NOMO-1 treated with dmso at 0.1 percent for 144 hours (cell line): Measurements from ENCODE around the gene ACOT9.
"Not testable (repeated sequence)": the region's sequence is repeated elsewhere in the genome, so short reads cannot be mapped to it uniquely, and the experiment has no call there.

ENCODE experiments used
- DNase-seq: peaks from one replicate; lab custom pipeline; 2025; ENCODE audit not compliant: unreplicated experiment; lab: John Stamatoyannopoulos, UW

The ACOT9 gene

DNA sequence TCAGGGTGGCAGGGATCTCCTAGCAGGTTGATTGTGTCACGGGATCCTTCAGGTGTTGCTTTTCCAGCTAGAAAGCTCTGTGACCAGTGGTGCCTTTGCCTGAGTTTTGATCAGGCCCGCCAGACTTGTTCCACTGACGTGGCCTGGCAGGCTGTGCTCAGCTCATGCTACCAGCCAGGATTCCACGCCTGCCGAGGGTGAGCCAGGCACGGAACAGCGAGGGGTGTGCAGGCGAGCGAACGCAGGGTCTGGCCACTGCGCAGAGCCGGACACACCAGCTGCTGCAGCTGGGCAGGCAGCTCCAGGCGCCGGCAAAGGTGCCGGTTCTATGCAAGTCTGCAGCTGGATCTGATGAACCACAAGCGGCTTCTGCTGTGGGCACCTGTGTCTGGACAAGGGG, 22.8 kb upstream of the ACOT9 start:
- DNase-seq = no peak

DNA sequence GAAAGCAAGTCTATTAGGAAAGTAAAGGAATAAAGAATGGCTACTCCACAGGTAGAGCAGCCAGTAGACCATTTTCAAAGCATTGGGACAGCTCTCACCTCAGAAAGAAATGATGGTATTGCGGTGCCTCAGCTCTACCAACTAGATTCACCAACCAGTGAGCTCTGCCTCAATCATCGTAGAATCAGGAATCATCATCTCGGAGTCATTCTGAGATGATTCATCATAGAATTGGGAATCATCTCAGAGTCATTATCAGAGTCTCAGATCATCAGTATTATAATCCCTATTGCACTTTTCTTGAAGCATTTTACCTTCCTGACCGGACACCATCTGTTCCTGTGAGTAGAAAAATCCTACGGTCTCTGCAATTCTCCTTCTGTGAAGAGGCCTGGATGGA, 22.4 kb upstream of the ACOT9 start:
- DNase-seq = no peak

DNA sequence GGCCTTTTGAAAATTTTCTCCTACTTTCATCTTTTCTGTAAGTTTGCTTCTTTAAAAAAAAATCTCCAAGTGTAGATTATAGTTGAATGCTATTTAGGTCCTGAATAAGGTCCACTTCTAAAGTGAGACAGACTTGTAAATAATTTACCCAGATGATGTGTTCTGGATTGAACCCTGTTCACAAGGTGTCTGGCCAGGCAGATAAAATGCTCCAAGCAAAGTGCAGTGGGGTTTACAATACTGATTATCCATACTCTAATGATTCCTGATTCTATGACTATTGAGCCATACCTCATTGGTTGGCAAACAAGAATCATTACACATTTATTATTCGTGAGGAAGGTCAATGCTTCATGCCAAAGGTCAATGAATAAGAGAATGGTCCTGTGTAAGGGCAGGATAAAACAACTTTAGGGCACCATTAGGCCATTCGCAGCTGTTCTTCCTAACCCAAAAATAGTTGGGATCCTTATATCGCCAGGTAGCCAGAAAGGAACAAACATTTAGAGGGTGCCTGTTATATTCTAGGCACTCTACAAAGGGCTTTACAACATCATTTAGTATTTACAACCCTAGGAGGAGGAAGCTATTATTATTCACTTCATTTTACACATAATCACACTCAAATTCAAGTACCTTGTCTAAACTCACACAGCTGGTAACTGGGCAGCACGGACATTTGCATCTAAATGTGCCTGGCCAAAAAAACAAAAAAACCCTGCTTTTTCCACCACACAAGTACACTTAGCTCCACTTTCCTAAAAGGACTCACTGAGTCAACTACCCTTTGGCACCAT, 21.3 kb upstream of the ACOT9 start:
- DNase-seq = no peak

DNA sequence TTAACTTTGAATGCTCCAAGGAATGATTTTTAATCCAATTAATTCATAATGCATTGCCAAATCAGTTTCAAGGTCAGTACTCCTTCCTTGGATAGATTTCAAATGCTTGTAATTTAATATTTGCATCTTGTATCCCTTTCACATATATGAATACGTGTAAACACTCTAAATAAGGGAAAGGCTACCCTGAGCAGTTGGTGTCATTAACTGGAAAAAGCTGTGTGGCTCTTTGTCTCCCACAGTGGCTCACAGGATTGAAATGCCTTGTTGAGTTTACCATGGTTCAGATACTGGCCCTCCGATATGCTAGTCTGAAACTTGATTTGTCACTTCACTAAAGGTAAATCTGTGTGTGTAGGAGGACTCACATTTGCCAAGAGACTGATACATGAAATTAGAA, 16.7 kb upstream of the ACOT9 start:
- DNase-seq = no peak

DNA sequence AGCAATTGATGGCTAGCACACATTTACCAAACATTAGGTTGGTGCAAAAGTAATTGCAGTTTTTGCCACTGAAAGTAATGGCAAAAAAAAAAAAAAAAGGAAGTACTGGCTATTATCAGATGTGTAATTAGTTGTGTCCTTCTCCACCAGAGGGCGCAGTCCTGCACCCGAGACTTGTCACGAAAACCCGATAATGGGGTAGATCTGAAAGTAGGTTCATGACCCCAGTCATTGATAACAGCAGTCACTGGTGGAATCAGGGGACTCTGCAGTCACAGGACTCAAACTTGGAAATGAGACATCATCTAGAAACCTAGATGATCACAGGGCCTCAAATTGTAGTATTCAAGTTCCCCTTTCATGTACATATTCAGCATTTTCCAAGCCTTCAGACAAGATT, 13.1 kb upstream of the ACOT9 start:
- DNase-seq = peak; percentile 18

DNA sequence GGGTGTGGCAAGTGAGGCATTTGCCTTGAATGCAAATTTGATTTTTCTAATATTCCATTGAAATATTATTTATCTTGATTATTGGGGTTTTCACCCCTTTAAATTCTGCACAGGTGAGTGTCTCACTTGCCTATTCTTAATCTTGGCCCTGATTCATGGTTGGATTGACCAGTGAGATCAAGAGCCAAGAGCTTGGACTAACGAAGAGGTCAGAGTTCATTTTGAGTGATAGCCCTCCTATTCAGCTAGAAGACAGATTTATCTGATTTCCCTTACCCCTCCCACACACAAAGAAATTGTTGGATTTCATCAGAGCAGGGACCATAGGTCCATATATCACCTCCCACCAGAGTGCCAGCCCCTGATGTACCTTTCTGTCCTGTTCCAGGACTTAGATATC, 11.6 kb upstream of the ACOT9 start:
- DNase-seq = no peak

DNA sequence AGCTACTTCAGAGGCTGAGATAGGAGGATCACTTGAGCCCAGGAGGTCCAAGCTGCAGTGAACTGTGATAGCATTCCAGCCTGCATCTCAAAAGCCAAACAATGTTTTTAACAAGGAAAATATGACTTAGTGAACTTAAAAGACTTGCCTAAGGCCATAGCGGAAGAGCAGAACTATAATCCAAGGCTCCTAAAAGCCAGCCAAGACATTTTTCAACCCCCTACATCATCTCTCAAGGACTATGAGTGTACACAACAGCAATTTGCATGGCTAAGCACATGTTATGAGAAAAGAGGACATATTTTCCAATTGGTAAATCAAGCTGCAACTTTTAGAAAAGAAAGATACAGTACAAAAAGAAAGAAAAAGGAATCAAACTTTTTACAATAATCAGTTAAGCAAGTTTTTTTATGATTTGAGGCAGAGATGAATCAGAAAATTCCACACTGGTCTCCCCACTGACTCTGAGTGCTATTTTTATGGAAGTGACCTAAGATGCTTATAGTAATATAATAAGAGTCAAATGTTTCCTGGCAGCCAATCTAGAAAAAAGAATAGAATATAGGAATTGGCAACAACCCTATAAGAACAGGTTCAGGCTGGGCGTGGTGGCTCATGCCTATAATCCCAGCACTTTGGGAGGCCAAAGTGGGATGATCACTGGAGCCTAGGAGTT, 9.8 kb upstream of the ACOT9 start:
- no peak for DNase-seq

DNA sequence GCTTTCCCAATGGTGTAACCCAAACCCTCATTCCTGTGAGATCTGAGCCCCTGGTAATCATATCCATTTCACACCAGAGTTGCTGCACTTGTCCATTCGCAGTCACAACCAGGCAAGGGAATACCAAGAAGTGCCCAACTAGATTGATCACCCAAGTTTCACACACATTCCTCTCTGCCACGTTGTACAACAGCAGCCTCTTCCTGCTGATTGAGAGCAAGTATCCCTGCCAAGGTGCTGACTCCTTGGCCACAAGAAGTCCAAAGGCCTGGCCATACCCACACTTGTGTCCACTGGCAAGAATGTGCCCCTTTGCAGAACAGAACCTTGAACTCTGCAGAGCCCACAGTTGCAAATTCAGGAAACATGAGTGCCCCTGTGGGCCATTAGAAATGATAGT, 6.5 kb upstream of the ACOT9 start:
- no peak for DNase-seq

DNA sequence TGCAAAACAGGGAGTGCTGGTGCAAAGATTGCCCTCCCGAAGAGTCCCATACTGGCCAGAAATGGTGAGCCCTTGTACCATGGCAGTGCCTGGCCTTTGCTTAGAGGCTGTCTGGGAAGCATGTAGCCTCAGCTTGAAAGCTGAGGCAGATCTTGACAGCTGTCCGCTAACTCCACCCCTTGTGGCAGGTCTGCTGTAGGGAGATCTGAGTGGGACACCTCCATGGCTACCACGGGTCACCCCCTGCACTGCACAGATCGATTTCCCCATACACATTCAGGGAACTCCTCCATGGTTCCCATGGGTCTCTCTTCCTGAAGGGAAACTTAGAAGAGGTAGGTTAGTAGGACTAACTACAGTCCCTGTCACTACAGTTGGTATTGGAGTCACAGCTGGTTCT, 6.1 kb upstream of the ACOT9 start:
- DNase-seq = no peak

DNA sequence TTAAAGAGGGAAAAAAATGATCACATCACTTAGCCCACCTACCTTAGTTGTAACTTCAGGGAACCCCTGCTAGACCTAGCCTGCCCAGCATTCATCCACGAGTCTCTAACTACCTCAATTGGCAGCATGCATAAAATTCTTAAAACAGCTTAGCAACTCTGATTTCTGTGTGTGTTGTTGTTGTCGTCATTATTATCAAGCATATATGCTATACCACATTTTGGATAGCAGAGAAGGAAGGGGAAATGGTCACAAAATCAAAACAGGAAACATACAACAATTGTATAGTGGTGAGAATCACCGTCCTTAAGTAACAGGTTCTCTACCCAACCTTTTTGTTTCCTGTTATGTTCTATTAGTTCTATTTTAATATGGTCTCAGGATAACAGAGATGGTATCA, 2.7 kb upstream of the ACOT9 start:
- DNase-seq = no peak

DNA sequence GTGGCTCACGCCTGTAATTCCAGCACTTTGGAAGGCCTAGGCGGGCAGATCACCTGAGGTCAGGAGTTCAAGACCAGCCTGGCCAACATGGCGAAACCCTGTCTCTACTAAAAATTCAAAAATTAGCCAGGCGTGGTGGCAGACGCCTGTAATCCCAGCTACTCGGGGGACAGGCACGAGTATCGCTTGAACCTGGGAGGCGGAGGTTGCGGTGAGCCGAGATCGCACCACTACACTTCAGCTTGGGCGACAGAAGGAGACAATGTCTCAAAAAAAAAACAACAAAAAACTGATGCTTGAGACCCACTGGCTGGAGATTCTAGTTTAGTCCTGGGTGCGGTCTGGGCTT, 521 bp upstream of the ACOT9 start:
- DNase-seq = not testable (repeated sequence)

DNA sequence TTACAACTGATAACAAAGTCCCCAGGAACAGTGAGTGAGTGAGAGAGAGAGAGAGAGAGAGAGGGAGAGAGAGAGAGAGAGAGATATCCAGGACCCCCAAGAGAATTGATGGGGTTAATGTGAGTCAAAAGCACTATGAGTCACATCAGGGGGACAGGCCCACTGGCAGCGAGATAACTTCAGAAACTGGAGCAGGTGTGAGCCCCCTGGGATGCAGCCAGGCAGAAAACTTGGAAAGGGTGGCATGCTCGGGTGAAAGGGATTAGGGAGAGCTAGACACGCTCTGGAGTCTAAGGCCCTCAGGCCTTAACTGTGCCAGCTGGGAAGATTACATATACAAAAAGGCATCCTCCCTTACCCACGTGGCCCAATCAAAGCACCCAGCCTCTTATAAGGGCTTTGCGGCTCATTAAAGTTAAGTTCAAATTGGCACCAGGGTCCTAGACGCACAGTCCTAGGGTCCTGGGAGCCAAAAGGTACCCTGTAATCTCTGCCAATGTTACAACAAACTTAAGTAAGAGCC, 841 bp downstream of the ACOT9 start:
- no peak for DNase-seq

DNA sequence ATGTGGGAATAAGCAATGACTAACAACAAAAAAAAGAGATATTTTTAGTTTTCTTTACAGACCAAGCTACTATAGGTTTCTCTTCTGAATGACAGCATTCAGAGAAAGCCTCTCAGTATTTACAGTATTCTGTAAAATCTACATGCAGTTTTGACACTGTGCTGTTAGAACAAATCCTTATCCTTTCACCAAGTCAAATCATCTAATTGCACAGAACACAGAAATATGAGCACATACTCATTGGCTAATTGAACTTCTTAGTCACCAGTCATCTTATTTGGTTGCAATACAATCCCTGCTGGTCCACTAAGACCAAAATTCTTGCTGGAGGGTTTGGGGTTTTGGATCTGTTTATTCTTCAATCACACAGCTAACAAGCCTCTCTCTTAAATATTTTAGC, 5.7 kb downstream of the ACOT9 start:
- DNase-seq = no peak

DNA sequence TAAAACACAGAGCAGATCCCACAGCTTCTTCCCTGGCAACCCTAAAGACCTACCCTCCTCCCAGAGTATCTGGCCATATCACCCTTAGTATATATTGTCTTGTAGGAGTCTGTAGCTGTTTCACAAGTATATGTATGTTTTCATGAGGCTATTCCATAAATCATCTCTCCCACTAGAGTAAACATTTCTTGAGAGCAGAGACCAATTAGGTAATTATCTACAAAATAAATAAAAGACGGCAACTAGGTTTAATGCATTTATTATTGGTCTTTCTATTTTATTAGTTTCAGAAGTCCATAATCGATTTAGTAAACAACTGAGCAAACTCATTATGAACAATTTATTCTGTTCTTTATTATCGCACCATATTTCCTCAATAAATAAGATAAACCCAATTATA, 7.0 kb downstream of the ACOT9 start:
- DNase-seq = no peak

DNA sequence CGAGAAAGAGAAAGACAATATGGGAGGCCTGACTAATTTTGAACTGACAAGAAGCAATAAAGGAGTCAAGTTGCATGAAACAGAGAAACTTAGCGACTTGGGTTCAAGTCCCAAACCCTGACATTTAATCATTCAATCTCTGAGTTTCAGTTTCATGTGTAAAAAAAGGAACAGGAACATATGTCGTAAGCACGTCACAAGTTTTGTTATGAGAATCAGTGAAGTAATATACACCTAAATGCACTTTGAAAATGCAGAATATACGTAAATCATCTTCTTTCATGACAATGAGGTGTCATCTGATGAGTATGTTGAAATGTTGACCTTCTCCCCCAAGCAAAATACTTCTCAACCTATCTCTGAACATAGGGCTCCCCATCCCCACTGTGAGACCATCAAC, 10.4 kb downstream of the ACOT9 start:
- DNase-seq = no peak

DNA sequence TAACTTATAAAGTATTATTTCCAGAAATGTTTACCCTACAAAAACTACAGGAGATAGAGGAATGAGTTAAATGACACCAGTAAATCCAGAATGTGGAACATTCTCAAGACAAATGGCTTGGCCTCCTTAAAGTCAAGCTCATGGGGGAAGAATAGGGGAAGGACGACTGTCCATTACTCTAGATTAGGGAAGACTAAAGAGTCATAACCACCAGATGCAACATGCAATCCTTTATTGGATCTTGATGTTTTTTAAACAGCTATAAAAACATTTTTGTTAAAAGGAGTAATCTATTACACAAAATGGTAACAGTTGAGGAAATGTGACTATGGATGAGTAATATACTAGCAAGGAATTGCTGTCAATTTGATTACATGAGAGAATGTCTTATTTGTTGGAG, 11.1 kb downstream of the ACOT9 start:
- DNase-seq = no peak

DNA sequence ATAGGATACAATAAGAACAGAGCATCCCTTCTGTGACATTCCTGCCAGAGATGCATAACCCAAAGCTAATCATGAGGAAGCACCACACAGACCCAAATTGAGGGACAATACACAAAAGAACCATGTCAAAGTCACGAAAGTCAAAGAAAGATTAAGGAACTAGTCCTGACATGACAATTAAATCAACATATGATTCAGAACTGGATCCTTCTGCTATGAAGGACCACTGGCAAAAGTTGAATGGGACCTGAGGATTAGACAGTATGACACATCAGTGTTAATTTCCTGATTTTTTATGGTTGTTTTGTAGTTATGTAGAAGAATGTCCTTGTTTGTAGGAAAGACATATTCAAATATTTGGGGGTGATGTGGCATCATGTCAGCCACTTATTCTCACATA, 13.9 kb downstream of the ACOT9 start:
- DNase-seq = no peak

DNA sequence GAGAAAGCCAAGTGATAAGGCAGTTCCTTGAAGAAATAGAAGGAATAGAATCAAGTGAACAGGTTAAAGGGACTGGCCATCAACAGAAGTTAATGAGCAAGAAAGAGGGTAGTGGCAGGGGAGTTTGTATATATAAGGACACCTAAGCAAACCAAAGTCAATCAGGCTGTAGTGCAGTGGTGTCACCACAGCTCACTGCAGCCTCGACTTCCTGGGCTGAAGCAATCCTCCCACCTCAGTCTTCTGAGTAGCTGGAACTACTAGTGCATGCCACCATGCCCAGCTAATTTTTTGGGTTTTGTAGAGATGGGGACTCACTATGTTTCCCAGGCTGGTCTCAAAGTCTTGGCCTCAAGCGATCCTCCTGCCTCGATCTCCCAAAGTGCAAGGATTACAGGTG, 15.9 kb downstream of the ACOT9 start:
- no peak for DNase-seq

DNA sequence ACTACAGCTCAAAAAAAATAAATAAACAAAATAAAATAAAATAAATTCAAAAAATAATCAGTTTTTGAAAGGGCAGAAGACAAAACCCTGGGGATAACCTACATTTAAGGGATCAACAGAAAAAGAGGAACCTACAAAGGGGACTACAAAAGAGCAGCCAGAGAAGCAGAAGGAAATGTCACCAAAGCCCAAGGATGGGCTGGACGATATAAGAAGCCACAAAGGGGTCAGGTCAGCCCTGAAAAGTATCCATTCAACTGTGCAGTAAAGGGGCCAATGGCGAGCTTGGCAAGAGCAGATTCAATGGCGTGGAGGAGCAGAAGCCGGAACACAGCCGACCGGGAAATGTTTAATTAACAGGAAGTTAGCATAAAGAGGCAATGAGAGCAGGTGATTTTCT, 16.9 kb downstream of the ACOT9 start:
- peak; percentile 45 for DNase-seq

DNA sequence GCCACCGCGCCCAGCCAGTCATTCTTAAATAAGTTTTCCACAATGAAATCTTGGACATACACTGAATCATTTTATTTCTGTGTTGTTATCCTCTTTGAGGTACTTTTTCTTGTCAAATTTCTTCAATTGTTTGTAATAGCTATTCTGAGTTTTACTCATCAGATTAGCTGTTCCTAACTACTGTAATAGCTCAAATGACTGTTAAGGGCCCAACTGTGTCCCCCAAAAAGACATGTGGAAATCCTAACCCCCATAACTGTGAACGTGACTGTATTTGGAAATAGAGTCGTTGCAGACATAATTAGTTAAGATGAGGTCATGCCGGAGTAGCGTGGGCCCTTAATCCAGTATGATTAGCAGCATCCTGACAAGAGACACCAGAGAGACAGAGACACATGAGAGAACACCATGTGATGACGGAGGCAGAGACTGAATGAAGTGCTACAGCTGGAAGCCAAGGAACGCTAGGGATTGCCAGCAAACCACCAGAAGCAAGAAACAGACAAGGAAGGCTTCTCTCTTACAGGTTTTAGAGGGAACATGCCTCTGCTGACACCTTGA, 22.9 kb downstream of the ACOT9 start:
- DNase-seq = no peak

DNA sequence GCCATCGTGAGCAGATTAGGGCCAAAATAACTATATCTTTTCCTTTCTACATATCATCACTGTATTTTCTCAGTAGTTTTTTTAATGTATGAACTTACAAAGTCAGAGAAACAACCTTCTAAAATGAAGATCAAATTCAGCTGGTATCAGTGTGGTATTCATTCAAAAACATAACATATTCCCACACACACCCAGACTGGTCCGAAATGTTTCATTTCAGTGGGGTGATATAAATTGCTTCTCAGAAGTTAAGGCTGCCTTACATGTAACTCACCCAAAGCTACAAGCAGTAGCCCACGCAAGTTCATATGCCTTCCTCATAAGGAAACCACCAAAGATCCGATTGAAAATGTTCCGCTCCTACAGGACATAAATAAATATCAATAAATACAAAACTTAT, 37.8 kb downstream of the ACOT9 start:
- no peak for DNase-seq

DNA sequence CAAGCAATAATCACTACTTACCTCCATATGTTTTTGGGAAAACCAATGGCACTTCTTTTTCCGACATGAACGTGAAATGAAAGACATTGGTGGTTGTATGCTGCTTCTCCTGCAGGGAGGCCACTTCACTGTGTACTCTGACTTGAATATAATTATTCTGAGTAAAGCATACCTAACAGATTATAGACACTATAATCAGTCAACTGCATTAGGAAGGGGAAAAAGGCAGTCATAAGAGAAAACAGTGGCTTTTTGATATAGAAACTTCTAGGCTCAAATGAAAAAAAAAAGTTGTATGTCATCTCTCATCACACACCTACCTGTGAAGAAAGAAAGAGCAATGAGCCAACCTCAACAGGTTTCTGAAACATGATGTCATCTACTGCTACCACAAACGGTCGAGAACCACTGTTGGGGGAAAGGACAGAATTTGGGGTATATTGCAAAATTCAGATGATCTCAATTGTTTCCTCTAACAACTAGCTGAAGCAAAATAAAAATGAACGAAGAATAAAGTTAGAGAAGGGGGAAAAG, 38.3 kb downstream of the ACOT9 start:
- no peak for DNase-seq
